ENCODE measurements around the gene ACACA.

The ACACA gene

DNA sequence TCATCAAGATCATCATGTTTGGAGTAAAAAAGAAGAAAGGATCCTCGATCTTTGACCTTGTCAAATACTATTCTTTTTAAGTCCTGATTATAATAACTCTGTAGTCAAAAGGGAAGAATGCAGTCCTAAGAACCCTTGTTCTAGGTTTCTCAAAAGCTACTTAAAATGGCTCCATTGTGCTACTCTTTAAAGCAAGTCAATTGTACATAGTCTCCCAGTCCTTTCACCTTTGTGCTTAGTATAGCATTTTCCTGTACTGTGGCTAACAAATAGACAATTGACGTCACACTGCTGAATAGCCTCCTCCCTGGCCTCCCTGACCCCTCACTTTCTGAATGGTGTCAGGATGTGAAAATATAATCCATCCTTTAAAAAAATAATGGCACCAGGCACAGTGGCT, 285.0 kb downstream of the ACACA start:
- FAIRE-seq (no peak), DNase-seq (ENCODE audit: insufficient read length, low spot score) (no peak)
- TF ChIP-seq SPI1 (IDR thresholded peaks at IDR 0.05; ENCODE audit: low read depth, low read length) (no peak), POU2F2 (IDR thresholded peaks at IDR 0.05; ENCODE audit: low read depth, low read length) (no peak), POLR2AphosphoS5 (IDR thresholded peaks at IDR 0.05; ENCODE audit: low read depth, low read length) (no peak), TAF1 (IDR thresholded peaks at IDR 0.05; ENCODE audit: low read depth, low read length) (no peak), PAX5 (IDR thresholded peaks at IDR 0.05; ENCODE audit: insufficient read depth, low read length, severe bottlenecking) (no peak), POLR2A (IDR thresholded peaks at IDR 0.05; ENCODE audit: low read depth, low read length) (no peak)

DNA sequence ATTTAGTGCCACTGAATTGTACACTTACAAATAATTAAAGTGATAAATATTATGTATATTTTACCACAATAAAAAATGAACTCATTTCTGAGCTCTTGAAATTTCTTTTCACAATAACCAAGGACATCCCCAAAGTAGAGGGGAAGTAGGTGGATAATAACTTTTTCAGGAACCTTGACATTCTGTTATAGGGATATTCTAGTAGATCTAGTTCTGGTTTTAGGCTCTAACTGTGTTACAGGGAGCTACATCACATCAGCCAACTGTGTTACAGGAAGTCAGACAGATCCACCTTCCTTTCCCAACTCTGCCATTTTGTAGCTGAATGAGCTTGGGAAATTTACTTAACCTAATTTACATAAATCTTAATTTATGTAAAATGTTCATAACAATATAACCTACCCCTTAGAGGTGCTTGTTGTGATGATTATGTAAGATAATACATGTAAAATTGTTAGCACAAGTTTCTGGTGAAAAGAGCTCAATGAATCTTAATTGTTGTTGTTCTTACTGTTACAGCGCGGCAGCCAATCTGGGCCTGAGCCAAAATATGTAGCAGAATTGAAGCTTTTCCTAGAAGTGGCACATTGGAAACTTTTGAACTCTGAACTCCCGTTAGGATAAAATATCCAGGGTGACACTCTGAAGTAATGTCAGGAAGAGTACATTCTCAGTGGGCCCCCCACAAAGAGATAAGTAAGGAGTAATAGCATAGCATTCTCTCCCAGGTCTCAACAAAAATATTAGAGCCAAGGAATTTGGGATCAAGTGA, 288.1 kb downstream of the ACACA start:
- TF ChIP-seq POLR2A (IDR thresholded peaks at IDR 0.05; ENCODE audit: low read depth, low read length): no peak
- no peak for TF ChIP-seq TAF1 (IDR thresholded peaks at IDR 0.05; ENCODE audit: low read depth, low read length)
- no peak for TF ChIP-seq POU2F2 (IDR thresholded peaks at IDR 0.05; ENCODE audit: low read depth, low read length)
- TF ChIP-seq PAX5 (IDR thresholded peaks at IDR 0.05; ENCODE audit: insufficient read depth, low read length, severe bottlenecking): no peak
- no peak for TF ChIP-seq POLR2AphosphoS5 (IDR thresholded peaks at IDR 0.05; ENCODE audit: low read depth, low read length)
- no peak for TF ChIP-seq SPI1 (IDR thresholded peaks at IDR 0.05; ENCODE audit: low read depth, low read length)
- FAIRE-seq (no peak), DNase-seq (ENCODE audit: insufficient read length, low spot score) (no peak)

DNA sequence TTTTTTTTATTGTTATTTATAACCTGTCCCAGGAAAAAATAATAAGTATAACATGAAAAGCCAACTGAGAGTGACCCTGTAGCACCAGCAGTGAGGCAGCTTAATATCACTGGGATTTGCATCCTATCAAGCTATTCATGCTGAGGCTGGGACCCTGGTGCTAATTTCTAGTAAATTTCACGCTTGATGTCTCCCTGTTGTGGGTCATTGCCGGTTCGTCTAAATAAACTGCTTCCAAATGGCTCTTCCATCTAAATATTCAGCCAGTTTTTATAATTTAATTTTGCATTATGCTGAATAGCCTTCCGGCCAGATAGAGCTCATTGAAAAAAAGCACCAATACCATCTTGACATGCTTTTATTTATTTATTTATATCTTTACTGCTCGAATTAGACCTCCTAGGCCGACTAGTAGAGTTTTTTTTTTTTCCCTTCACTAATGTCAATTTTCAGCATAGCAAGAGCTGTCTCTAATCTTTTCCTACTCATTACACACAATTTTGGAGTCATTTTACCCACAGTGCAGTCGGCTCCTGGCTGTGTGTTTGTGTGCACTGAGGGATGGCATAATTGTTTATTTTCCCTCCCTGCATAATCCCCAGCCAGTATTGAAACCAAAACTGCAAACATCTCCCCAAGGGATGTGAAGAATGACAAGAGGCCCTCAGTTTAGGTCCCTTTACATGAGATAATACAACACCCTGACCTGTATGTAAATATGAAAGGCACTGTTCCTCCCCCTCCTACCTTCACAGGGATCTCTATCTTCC, 289.1 kb downstream of the ACACA start:
- FAIRE-seq (no peak), DNase-seq (ENCODE audit: insufficient read length, low spot score) (no peak)
- TF ChIP-seq POU2F2 (IDR thresholded peaks at IDR 0.05; ENCODE audit: low read depth, low read length): no peak
- no peak for TF ChIP-seq PAX5 (IDR thresholded peaks at IDR 0.05; ENCODE audit: insufficient read depth, low read length, severe bottlenecking)
- TF ChIP-seq SPI1 (IDR thresholded peaks at IDR 0.05; ENCODE audit: low read depth, low read length): no peak
- no peak for TF ChIP-seq POLR2A (IDR thresholded peaks at IDR 0.05; ENCODE audit: low read depth, low read length)
- no peak for TF ChIP-seq POLR2AphosphoS5 (IDR thresholded peaks at IDR 0.05; ENCODE audit: low read depth, low read length)
- TF ChIP-seq TAF1 (IDR thresholded peaks at IDR 0.05; ENCODE audit: low read depth, low read length): no peak

DNA sequence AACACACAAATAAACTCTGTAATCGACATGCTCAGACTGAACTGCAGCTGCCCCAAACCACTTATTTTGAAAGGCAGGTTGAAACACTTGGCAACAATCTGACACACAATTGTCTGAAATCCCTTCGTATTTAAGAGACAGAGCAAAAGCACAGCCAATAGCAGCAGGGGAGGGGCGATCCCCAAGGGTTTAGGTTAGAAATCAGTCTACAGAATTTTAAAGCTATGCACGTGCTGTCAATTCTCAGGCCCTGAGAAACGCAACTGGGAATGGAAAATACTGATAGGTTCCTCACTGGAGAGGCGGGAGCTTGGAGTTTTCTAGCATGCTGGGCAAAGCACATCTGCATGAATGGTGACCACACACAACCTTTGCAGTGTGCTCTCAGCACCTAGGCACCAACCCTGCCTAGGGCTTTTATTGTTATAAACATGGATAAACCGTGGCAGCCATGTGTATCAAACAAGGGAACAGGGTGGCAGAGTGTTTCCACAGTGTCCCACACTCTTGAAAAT, 289.9 kb downstream of the ACACA start:
- no peak for FAIRE-seq
- TF ChIP-seq POLR2AphosphoS5 (IDR thresholded peaks at IDR 0.05; ENCODE audit: low read depth, low read length) (no peak), POU2F2 (IDR thresholded peaks at IDR 0.05; ENCODE audit: low read depth, low read length) (no peak), TAF1 (IDR thresholded peaks at IDR 0.05; ENCODE audit: low read depth, low read length) (no peak), SPI1 (IDR thresholded peaks at IDR 0.05; ENCODE audit: low read depth, low read length) (no peak), POLR2A (IDR thresholded peaks at IDR 0.05; ENCODE audit: low read depth, low read length) (no peak), PAX5 (IDR thresholded peaks at IDR 0.05; ENCODE audit: insufficient read depth, low read length, severe bottlenecking) (no peak)
- DNase-seq (ENCODE audit: insufficient read length, low spot score): no peak

DNA sequence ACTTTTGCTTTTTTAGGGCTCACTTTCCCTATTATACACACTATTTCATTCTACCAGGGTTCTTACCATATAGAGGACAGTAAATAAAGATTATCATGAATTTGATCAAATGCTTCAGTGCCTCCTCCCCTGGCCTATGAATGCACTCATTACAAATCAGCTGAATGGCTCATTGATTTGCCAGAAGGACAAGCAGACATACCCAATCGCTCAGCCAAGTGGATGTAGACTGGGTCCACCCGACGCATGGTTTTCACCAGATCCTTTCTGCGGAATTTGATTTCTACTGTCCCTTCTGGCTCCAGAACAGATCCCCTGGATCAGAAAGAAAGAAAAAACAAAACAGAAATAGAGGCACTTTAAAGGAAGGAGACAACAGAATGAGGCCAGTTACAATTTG, 295.3 kb downstream of the ACACA start:
- TF ChIP-seq POU2F2 (IDR thresholded peaks at IDR 0.05; ENCODE audit: low read depth, low read length) (no peak), PAX5 (IDR thresholded peaks at IDR 0.05; ENCODE audit: insufficient read depth, low read length, severe bottlenecking) (no peak), TAF1 (IDR thresholded peaks at IDR 0.05; ENCODE audit: low read depth, low read length) (no peak), POLR2AphosphoS5 (IDR thresholded peaks at IDR 0.05; ENCODE audit: low read depth, low read length) (no peak), SPI1 (IDR thresholded peaks at IDR 0.05; ENCODE audit: low read depth, low read length) (no peak), POLR2A (IDR thresholded peaks at IDR 0.05; ENCODE audit: low read depth, low read length) (no peak)
- FAIRE-seq (no peak), DNase-seq (ENCODE audit: insufficient read length, low spot score) (no peak)

DNA sequence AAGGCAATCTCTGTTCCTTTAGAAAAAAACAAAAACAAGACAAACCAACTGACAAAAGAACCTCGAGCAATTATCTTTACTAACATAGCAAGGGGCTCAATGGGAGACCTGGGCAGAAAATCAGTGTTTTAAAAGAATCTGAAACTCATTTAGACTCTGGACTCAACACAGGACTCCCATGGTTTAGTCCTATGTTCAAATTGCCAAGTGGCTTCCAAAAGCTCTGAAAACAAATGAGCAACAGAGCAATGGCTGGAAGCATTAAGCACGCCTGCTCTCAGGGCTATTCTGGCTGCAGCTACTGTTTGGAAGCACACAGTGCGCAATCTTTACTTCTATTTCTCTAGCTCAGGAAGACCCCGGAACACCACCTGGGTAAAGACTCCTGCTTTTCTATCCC, 295.9 kb downstream of the ACACA start:
- TF ChIP-seq POLR2AphosphoS5 (IDR thresholded peaks at IDR 0.05; ENCODE audit: low read depth, low read length) (no peak), SPI1 (IDR thresholded peaks at IDR 0.05; ENCODE audit: low read depth, low read length) (no peak), PAX5 (IDR thresholded peaks at IDR 0.05; ENCODE audit: insufficient read depth, low read length, severe bottlenecking) (no peak), POLR2A (IDR thresholded peaks at IDR 0.05; ENCODE audit: low read depth, low read length) (no peak), POU2F2 (IDR thresholded peaks at IDR 0.05; ENCODE audit: low read depth, low read length) (no peak), TAF1 (IDR thresholded peaks at IDR 0.05; ENCODE audit: low read depth, low read length) (no peak)

DNA sequence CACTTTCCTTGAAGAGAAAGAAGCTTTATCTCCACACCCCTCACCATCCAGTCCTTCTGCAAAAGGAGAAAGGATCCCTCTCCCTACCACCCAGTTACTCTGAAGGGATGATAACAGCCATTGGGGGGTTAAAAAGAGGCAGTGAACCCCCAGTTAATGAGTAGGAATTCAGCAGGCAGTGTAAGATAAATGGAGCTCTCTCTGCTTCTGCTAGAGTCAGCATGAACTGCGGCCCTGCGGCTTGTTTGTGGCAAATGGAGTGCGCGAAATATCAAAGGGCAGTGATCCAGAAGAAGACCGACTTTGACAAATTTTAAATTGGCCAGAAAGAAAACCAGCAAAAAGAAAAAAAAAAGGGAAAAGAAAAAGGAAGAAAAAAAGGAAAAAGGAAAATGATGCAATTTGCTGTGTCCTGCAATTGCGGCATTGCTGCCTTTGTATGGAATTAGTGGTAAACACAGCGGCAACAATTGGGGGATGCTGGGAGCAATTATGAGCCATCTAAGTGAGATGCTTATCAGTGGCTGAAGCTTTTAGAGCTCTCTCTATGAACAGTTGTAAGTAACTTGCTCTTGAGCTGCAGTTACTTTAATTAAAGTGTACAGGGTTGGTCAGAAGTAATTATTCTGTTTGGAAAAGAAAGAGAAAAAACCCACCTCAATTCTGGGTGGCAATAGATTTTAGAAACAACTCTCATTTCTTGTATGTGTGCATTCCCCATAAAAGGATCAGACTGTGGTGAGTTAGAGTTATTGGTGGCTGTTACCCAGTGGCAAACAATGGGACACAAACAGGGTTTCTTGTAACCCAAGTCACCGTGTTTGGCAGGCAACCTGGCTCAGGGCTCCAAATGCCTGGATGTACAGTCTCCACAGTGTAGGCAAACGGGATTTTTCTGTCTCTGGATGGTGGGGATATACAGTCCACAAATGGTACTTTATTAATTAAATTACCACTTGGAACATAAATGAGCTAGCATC, 296.6 kb downstream of the ACACA start:
- FAIRE-seq: no peak

More for the DNA sequence above, 295.9 kb downstream of the ACACA start:
- DNase-seq (ENCODE audit: insufficient read length, low spot score) (no peak), FAIRE-seq (no peak)

DNA sequence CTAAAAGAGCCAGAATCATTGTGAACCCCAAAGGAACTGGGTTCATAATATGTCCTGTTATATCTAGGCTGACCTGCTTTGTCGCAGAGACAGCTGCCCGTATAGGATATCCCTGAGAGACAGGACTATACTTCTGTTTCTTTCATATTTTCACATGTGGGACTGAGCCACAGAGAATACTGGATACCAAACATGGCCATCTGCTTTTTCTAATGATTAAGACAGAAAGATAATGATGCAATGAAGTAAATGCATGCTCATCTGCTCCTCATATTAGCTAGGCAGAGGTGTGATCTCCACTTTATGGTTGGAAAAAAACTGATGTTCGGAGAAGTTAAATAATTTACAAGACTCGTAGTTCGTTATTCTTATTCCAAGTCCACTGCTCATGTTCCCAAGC, 297.5 kb downstream of the ACACA start:
- TF ChIP-seq POLR2A (IDR thresholded peaks at IDR 0.05; ENCODE audit: low read depth, low read length) (no peak), POLR2AphosphoS5 (IDR thresholded peaks at IDR 0.05; ENCODE audit: low read depth, low read length) (no peak), POU2F2 (IDR thresholded peaks at IDR 0.05; ENCODE audit: low read depth, low read length) (no peak), TAF1 (IDR thresholded peaks at IDR 0.05; ENCODE audit: low read depth, low read length) (no peak), SPI1 (IDR thresholded peaks at IDR 0.05; ENCODE audit: low read depth, low read length) (no peak), PAX5 (IDR thresholded peaks at IDR 0.05; ENCODE audit: insufficient read depth, low read length, severe bottlenecking) (no peak)
- DNase-seq (ENCODE audit: insufficient read length, low spot score) (no peak), FAIRE-seq (no peak)

More for the DNA sequence above, 296.6 kb downstream of the ACACA start:
- TF ChIP-seq PAX5 (IDR thresholded peaks at IDR 0.05; ENCODE audit: insufficient read depth, low read length, severe bottlenecking) (no peak), POLR2A (IDR thresholded peaks at IDR 0.05; ENCODE audit: low read depth, low read length) (no peak), POLR2AphosphoS5 (IDR thresholded peaks at IDR 0.05; ENCODE audit: low read depth, low read length) (no peak), POU2F2 (IDR thresholded peaks at IDR 0.05; ENCODE audit: low read depth, low read length) (no peak), TAF1 (IDR thresholded peaks at IDR 0.05; ENCODE audit: low read depth, low read length) (no peak)
- no peak for DNase-seq (ENCODE audit: insufficient read length, low spot score)

Measured in GM12891 (cell line).